ENCODE data around the gene INPP5A.
"Not testable (repeated sequence)": the region's sequence is repeated elsewhere in the genome, so short reads cannot be mapped to it uniquely, and the experiment has no call there.

INPP5A gene

GRCh38 chr10:132748545-132749370 is 211.2 kb downstream of the INPP5A start:
- no peak for DNase-seq

- no peak for DNase-seq
Observed at GRCh38 chr10:132749371-132749795, 211.8 kb downstream of the INPP5A start.

- DNase-seq = no peak
Observed at GRCh38 chr10:132750936-132751335, 213.3 kb downstream of the INPP5A start.

DNA sequence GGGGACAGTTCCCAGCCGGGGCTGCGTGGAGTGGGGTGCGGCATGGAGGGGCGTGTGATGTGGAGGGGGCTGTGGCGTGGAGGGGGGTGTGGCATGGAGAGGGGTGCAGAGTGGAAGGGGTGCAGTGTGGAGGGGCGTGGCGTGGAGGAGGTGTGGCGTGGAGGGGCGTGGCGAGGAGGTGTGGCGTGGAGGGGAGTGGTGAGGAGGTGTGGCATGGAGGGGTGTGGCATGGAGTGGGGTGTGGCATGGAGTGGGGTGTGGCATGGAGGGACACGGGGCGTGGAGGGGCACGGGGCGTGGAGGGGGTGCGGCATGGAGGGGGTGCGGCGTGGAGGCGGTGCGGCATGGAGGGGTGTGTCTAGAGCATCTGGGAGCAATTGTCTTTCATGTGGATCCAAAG is 214.8 kb downstream of the INPP5A start:
- DNase-seq = no peak

DNA sequence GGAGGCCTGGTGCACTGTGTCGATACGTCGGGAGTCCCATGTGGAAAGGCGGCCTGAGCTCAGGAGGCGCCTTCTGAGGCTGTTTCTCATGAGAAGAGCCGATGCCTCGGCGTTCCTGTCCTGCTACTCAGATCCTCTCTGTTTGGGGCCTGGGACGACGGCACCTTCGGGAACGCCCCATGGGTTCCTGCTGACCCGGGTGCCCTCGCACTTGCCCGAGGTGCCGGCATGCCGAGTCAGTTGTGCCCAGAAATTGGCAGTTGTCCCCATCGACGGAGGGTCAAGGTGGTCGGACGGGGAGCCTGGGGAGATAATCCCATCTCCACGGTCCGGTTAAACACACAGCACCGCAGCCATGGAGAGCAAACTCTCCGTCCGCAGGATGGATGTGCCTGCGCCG is 215.4 kb downstream of the INPP5A start:
- DNase-seq = no peak

- DNase-seq = no peak
Observed at GRCh38 chr10:132753596-132753995, 216.0 kb downstream of the INPP5A start.

GRCh38 chr10:132754071-132754470 is 216.5 kb downstream of the INPP5A start:
- no peak for DNase-seq

DNA sequence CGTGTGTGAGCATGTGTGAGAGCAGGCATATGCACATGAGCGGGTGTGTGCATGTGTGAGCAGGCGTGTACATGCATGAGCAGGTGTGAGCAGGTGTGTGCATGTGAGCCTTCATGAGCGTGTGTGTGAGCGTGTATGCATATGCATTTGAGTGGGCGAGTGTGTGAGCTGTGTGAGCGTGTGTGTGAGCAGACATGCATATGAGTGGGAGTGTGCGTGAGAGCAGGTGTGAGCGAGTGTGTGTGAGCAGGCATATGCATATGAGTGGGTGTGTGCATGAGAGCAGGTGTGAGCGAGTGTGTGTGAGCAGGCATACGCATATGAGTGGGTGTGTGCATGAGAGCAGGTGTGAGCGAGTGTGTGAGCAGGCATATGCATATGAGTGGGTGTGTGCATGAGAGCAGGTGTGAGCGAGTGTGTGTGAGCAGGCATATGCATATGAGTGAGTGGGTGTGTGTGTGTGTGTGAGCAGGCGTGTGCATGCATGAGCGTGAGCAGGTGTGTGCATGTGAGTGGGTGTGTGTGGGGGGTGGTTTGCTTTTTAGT is 217.7 kb downstream of the INPP5A start:
- no peak for DNase-seq

DNA sequence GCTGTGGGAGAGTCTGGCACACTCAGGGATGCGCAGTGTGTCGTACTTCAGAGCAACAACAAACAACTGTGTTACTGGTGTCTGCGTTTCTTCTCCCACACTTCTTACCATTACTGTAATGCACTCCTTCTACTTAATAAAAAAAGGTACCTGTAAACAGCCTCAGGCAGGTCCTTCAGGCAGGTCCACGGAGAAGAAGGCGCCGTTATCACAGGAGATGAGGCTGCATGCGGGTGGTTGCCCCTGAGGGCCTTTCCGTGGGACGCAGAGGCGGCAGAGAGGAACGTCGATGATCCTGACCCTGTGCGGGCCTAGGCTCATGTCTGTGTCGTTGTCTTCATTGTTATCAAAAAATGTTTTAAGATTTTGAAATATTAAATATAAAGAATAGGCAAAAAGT is 219.0 kb downstream of the INPP5A start:
- DNase-seq = no peak

- no peak for DNase-seq
Observed at GRCh38 chr10:132757171-132757570, 219.6 kb downstream of the INPP5A start.

- DNase-seq = no peak
Observed at GRCh38 chr10:132758865-132759264, 221.3 kb downstream of the INPP5A start.

GRCh38 chr10:132761395-132762060 is 223.9 kb downstream of the INPP5A start:
- DNase-seq = no peak

- DNase-seq = peak in 10 of 56 donors; percentile 18 to 68 (median 32)
Observed at GRCh38 chr10:132762267-132762666, 224.7 kb downstream of the INPP5A start.

DNA sequence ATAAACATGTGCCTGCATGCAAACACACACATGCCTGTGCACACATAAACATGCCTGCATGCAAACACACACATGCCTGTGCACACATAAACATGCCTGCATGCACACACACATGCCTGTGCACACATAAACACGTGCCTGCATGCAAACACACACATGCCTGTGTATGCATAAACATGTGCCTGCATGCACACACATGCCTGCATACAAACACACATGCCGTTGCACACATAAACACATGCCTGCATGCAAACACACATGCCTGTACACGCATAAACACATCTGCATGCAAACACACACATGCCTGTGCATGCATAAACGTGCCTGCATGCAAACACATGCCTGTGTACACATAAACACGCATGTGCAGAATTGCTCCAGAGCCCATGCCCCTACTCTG is 226.0 kb downstream of the INPP5A start:
- no peak for DNase-seq

- no peak for DNase-seq
Observed at GRCh38 chr10:132764108-132764507, 226.5 kb downstream of the INPP5A start.

GRCh38 chr10:132765435-132765834 is 227.8 kb downstream of the INPP5A start:
- DNase-seq = peak in 24 of 56 donors; percentile 15 to 79 (median 46)

DNA sequence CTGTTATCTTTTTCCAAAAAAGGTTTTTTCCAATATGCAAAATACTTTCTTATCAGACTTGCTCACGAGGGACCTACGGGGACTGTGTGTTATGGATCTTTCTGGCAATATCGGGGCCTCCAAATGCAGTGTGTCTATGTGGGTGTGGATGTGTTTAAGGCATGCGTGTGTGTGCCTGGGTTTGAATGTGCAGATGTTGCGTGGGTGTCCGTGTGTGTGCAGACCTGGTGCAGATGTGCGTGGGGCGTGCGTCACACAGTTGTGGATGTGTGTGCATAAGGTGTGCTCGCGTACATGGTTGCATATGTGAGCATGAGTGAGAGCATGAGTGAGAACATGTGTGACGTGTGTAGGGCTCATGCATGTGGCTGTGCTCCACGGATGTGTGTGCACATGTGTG is 228.7 kb downstream of the INPP5A start:
- no peak for DNase-seq

DNA sequence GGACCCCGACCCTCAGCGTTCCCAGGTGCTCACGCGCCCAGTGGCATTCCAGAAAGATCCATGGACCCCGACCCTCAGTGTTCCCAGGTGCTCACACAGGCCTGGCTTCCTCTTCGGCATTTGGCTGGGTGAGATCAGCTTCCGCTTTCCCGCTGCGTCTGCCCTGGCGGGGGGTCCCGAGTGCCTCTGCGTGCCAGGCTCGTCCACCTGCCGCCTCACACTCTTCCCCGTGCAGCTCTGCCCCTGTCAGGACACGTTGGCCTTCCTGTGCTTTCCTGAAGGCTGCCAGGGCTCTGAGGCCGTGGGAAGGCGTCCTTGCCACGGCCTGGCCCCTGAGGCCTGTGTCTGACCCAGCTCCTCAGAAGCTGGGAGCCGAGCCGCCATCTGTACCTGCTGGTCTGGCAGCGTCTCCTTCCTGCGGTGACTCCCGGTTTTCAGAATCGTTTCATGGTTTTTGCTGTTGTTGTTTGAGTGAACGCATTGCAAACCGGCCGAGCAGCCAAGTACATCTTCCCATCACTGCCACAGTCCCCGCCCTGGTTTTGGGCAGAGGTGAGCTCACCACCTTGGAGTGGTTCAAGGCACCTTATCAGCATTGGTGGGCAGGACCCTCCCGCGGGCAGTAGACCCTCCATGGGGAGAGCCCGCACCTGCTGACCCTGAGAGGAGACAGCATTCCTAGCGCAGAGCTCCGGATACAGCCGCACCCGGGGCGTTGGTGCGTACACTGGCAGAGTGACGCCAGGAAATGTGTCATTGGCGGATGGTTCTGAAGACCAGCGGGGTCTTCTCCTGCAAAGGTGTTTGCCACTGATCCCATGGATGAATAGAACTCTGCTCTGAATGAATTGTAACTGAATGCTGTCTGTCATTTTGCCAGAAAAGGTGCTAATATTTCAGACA is 231.0 kb downstream of the INPP5A start:
- no peak for DNase-seq

- DNase-seq = no peak
Observed at GRCh38 chr10:132770061-132771021, 232.8 kb downstream of the INPP5A start.

GRCh38 chr10:132772816-132773215 is 235.2 kb downstream of the INPP5A start:
- not testable (repeated sequence) for DNase-seq
